IPS-NIHi7 (cell line): ENCODE measurements around the gene KCNJ18.
"Not testable (repeated sequence)": the region's sequence is repeated elsewhere in the genome, so short reads cannot be mapped to it uniquely, and the experiment has no call there.

Source experiments
- DNase-seq: peaks from one replicate; pipeline ENCODE4 v3.0.0; 2012; ENCODE audit warnings: mixed read lengths; ENCODE audit errors: extremely low spot score

Gene KCNJ18

GRCh38 chr17:21691883-21692703, at the start of gene KCNJ18:
Gene KCNJ18 (plus strand): TSS chr17:21692523. CDS start chr17:21702787, 10,264 bp downstream.
- not testable (repeated sequence) for DNase-seq

GRCh38 chr17:21648125-21648524, 44.2 kb upstream of the KCNJ18 start:
- DNase-seq, result not testable (repeated sequence)

- DNase-seq, result not testable (repeated sequence)
These were observed 42.3 kb upstream of the KCNJ18 start for GRCh38 chr17:21650043-21650442.

- not testable (repeated sequence) for DNase-seq
These were observed 40.3 kb upstream of the KCNJ18 start for GRCh38 chr17:21652049-21652448.

GRCh38 chr17:21653211-21653610, 39.1 kb upstream of the KCNJ18 start:
- DNase-seq, result not testable (repeated sequence)

GRCh38 chr17:21656518-21657309, 35.6 kb upstream of the KCNJ18 start:
- DNase-seq, result not testable (repeated sequence)

- not testable (repeated sequence) for DNase-seq
These were observed 32.7 kb upstream of the KCNJ18 start for GRCh38 chr17:21659635-21660034.

- DNase-seq, result not testable (repeated sequence)
These were observed 30.9 kb upstream of the KCNJ18 start for GRCh38 chr17:21661455-21661854.

- not testable (repeated sequence) for DNase-seq
These were observed 29.2 kb upstream of the KCNJ18 start for GRCh38 chr17:21663166-21663565.

GRCh38 chr17:21663614-21664474, 28.5 kb upstream of the KCNJ18 start:
- not testable (repeated sequence) for DNase-seq

- not testable (repeated sequence) for DNase-seq
These were observed 27.2 kb upstream of the KCNJ18 start for GRCh38 chr17:21665171-21665570.

GRCh38 chr17:21665935-21666493, 26.3 kb upstream of the KCNJ18 start:
- DNase-seq, result not testable (repeated sequence)

- not testable (repeated sequence) for DNase-seq
These were observed 25.5 kb upstream of the KCNJ18 start for GRCh38 chr17:21666711-21667412.

- DNase-seq, result not testable (repeated sequence)
These were observed 24.8 kb upstream of the KCNJ18 start for GRCh38 chr17:21667413-21668117.

GRCh38 chr17:21668118-21668488, 24.2 kb upstream of the KCNJ18 start:
- not testable (repeated sequence) for DNase-seq

GRCh38 chr17:21668746-21669508, 23.4 kb upstream of the KCNJ18 start:
- DNase-seq, result not testable (repeated sequence)

- not testable (repeated sequence) for DNase-seq
These were observed 22.5 kb upstream of the KCNJ18 start for GRCh38 chr17:21669616-21670360.

- not testable (repeated sequence) for DNase-seq
These were observed 21.8 kb upstream of the KCNJ18 start for GRCh38 chr17:21670361-21671155.
